ENCODE measurements around the gene UBA3.

- peak; percentile 64 for TF ChIP-seq CTCF (IDR thresholded peaks at IDR 0.05; ENCODE audit: low read length)
- TF ChIP-seq EZH2 (IDR thresholded peaks at IDR 0.05; ENCODE audit: borderline replicate concordance, low read length) = no peak
Measured at GRCh38 chr3:69013253-69014021, 66.7 kb downstream of the UBA3 start, which contains the start of gene EOGT.

All from OCI-LY1 (cell line).